H1 (cell line): ENCODE data around the gene TUT7. TPM values are rescaled to one million over a fixed set of nuclear protein-coding genes. Genes with fewer than 3 reads are reported as not detected.
"Not testable (repeated sequence)": the region's sequence is repeated elsewhere in the genome, so short reads cannot be mapped to it uniquely, and the experiment has no call there.

Experiments used
- CTCF ChIA-PET: fragments of 300-600 bp; sonication (Branson Sonifier 250); formaldehyde crosslinking; loops from one replicate; lab custom pipeline; 2021; ENCODE audit not compliant: partially characterized antibody; lab: Charles Lee
- POLR2A ChIA-PET: fragments of 300-600 bp; sonication (Branson Sonifier 250); formaldehyde crosslinking; loops from one replicate; lab custom pipeline; 2021; ENCODE audit warnings: inconsistent platforms; ENCODE audit not compliant: partially characterized antibody; lab: Charles Lee
- DNase-seq, 2 experiments: peaks; one replicate each; pipeline versions ENCODE4 v3.0.0 to v3.0.0-alpha.2; 2010 to 2022; ENCODE audit warnings: low spot score in 2 of 2, low read depth in 1 of 2, mixed read lengths in 1 of 2
- FAIRE-seq: peaks from 2 replicates; lab custom pipeline; 2011; peaks lifted over from hg19 to GRCh38; lab: Jason Lieb, UNC
- H2AFZ ChIP-seq: 2 replicates; pipeline ENCODE4 v1.8.1; 2012; ENCODE audit warnings: low read length, inconsistent platforms
- H2AK5ac ChIP-seq: 2 replicates; pipeline ENCODE4 v1.6.1; 2013; ENCODE audit warnings: low read depth, low read length
- H2BK120ac ChIP-seq: replicated peaks from 2 replicates; pipeline ENCODE3; 2013; ENCODE audit warnings: low read depth, low read length, inconsistent platforms
- H2BK12ac ChIP-seq: 2 replicates; pipeline ENCODE4 v1.6.1; 2013; ENCODE audit warnings: low read depth, low read length
- H2BK15ac ChIP-seq: 2 replicates; pipeline ENCODE4 v1.6.1; 2013; ENCODE audit warnings: low read length
- H2BK20ac ChIP-seq: 2 replicates; pipeline ENCODE4 v1.6.1; 2013; ENCODE audit warnings: low read length
- H2BK5ac ChIP-seq: 2 replicates; pipeline ENCODE4 v1.6.1; 2013; ENCODE audit warnings: low read depth, low read length
- H3K14ac ChIP-seq: 2 replicates; pipeline ENCODE4 v1.6.1; 2013; ENCODE audit warnings: inconsistent platforms; ENCODE audit not compliant: insufficient read length
- H3K18ac ChIP-seq: 2 replicates; pipeline ENCODE4 v1.6.1; 2013; ENCODE audit warnings: low read length; ENCODE audit errors: extremely low read depth
- H3K23ac ChIP-seq: 2 replicates; pipeline ENCODE4 v1.6.1; 2013; ENCODE audit warnings: inconsistent platforms; ENCODE audit not compliant: insufficient read length
- H3K23me2 ChIP-seq: 2 replicates; pipeline ENCODE4 v1.6.1; 2013; ENCODE audit warnings: low read depth, low read length
- H3K27ac ChIP-seq: 2 replicates; pipeline ENCODE4 v1.6.1; 2011; ENCODE audit warnings: low read depth, low read length, inconsistent platforms
- H3K27me3 ChIP-seq, 4 experiments: replicated peaks in 1 of 4; 1 replicate in 1 of 4; 2 replicates in 3 of 4; pipeline versions ENCODE4 v1.6.1 to v1.8.1; 2011 to 2013; ENCODE audit warnings: low read length in 3 of 4, mild to moderate bottlenecking in 3 of 4, inconsistent platforms in 2 of 4, mixed read lengths in 2 of 4, moderate library complexity in 1 of 4; ENCODE audit not compliant: control insufficient read depth in 3 of 4, insufficient read depth in 3 of 4; ENCODE audit errors: extremely low read depth in 1 of 4
- H3K36me3 ChIP-seq, 4 experiments: 2 replicates each; pipeline versions ENCODE4 v1.6.1 to v1.8.1; 2011 to 2013; ENCODE audit warnings: mild to moderate bottlenecking in 4 of 4, low read length in 3 of 4, moderate library complexity in 2 of 4, control low read depth in 1 of 4, inconsistent platforms in 1 of 4; ENCODE audit not compliant: insufficient read depth in 4 of 4, control insufficient read depth in 2 of 4
- H3K4ac ChIP-seq: replicated peaks from 2 replicates; pipeline ENCODE3; 2013; ENCODE audit warnings: low read length, low read depth, mixed read lengths, inconsistent platforms; ENCODE audit not compliant: insufficient read length
- H3K4me1 ChIP-seq, 4 experiments: replicated peaks in 1 of 4; 1 replicate in 1 of 4; 2 replicates in 3 of 4; pipeline versions ENCODE4 v1.6.1 to v1.8.1; 2011 to 2013; ENCODE audit warnings: low read length in 3 of 4, inconsistent platforms in 2 of 4, mixed read lengths in 1 of 4; ENCODE audit not compliant: insufficient read depth in 4 of 4, control insufficient read depth in 3 of 4
- H3K4me2 ChIP-seq, 2 experiments: 2 replicates each; pipeline versions ENCODE4 v1.6.1 to v1.8.1; 2011 to 2013; ENCODE audit warnings: low read depth in 2 of 2, low read length in 2 of 2, control low read depth in 1 of 2, inconsistent platforms in 1 of 2, mild to moderate bottlenecking in 1 of 2; ENCODE audit not compliant: insufficient read depth in 1 of 2
- H3K4me3 ChIP-seq, 4 experiments: fragments of 200-600, 300-600 bp in 1 of 4; sonication (generic), shearing (Covaris generic), sonication (Bioruptor Twin) in 1 of 4; 2 replicates each; pipeline versions ENCODE4 v1.5.1 to v1.8.1; 2011 to 2016; ENCODE audit warnings: low read length in 4 of 4, low read depth in 3 of 4, control low read depth in 2 of 4, inconsistent platforms in 2 of 4, mild to moderate bottlenecking in 2 of 4, mixed read lengths in 1 of 4, moderate library complexity in 1 of 4; ENCODE audit not compliant: insufficient read depth in 2 of 4; ENCODE audit errors: extremely low read depth in 1 of 4
- H3K56ac ChIP-seq: replicated peaks from 2 replicates; pipeline ENCODE3; 2013; ENCODE audit warnings: low read depth, mild to moderate bottlenecking, mixed read lengths, low read length, inconsistent platforms; ENCODE audit not compliant: insufficient read length
- H3K79me1 ChIP-seq: 2 replicates; pipeline ENCODE4 v1.6.1; 2013; ENCODE audit warnings: low read depth, low read length, control low read depth
- H3K79me2 ChIP-seq, 2 experiments: 2 replicates each; pipeline versions ENCODE4 v1.6.1 to v1.8.1; 2012 to 2013; ENCODE audit warnings: low read length in 2 of 2, mild to moderate bottlenecking in 2 of 2, inconsistent platforms in 1 of 2; ENCODE audit not compliant: insufficient read depth in 2 of 2, control insufficient read depth in 1 of 2
- H3K9ac ChIP-seq, 4 experiments: replicated peaks in 1 of 4; 1 replicate in 1 of 4; 2 replicates in 3 of 4; pipeline versions ENCODE4 v1.6.1 to v1.8.1; 2011 to 2013; ENCODE audit warnings: low read depth in 3 of 4, low read length in 3 of 4, control low read depth in 2 of 4, mild to moderate bottlenecking in 2 of 4, moderate library complexity in 2 of 4, inconsistent platforms in 1 of 4; ENCODE audit errors: extremely low read depth in 1 of 4
- H3K9me3 ChIP-seq, 2 experiments: 2 replicates each; pipeline versions ENCODE4 v1.6.1 to v1.8.1; 2012 to 2013; ENCODE audit warnings: mild to moderate bottlenecking in 2 of 2, moderate library complexity in 2 of 2, control low read depth in 1 of 2, inconsistent platforms in 1 of 2, low read depth in 1 of 2, low read length in 1 of 2, mixed read lengths in 1 of 2; ENCODE audit not compliant: insufficient read depth in 2 of 2
- H4K20me1 ChIP-seq, 2 experiments: replicated peaks in 1 of 2; 2 replicates each; pipeline versions ENCODE3 to v1.8.1; 2011 to 2013; ENCODE audit warnings: inconsistent platforms in 2 of 2, low read length in 2 of 2, mild to moderate bottlenecking in 1 of 2; ENCODE audit not compliant: insufficient read depth in 2 of 2, control insufficient read depth in 1 of 2
- H4K5ac ChIP-seq: 2 replicates; pipeline ENCODE4 v1.6.1; 2013; ENCODE audit warnings: low read length, low read depth, mixed read lengths, inconsistent platforms; ENCODE audit not compliant: insufficient read length
- H4K8ac ChIP-seq: 2 replicates; pipeline ENCODE4 v1.8.0; 2013; ENCODE audit warnings: mild to moderate bottlenecking, moderate library complexity, low read length, inconsistent platforms; ENCODE audit not compliant: insufficient read depth; ENCODE audit errors: extremely low read depth
- H4K91ac ChIP-seq: replicated peaks from 2 replicates; pipeline ENCODE3; 2013; ENCODE audit warnings: low read length, mixed read lengths, inconsistent platforms; ENCODE audit not compliant: insufficient read length
- WGBS, 2 experiments: shearing (Covaris generic) in 1 of 2; methylation state at CpG; one replicate each; pipeline versions ENCODE4 v1.1.6 to v1.1.7; 2013 to 2015; ENCODE audit warnings: low lambda C conversion rate in 2 of 2, mixed read lengths in 2 of 2, inconsistent platforms in 1 of 2, low coverage in 1 of 2, missing lambda C conversion rate in 1 of 2; ENCODE audit not compliant: insufficient replicate concordance in 2 of 2, insufficient coverage in 1 of 2, insufficient read length in 1 of 2; ENCODE audit errors: extremely low coverage in 1 of 2, missing lambda C conversion rate in 1 of 2; 5-methylcytosine and 5-hydroxymethylcytosine counted together
- polyA plus RNA-seq, 7 experiments: library from polyadenylated mRNA; depleted of rRNA in 3 of 7; stranded (reverse) in 5 of 7; unstranded in 2 of 7; fragments of >200 nt in 5 of 7; fragments of 200-250 nt in 2 of 7; gene quantifications; 1 replicate in 5 of 7; 2 replicates in 1 of 7; 4 replicates in 1 of 7; pipeline versions ENCODE4 v1.2.1 to v1.2.3, GENCODE V29; 2011 to 2013; ENCODE audit warnings: missing spikeins in 2 of 7, mixed read lengths in 2 of 7
- total RNA-seq: library from RNA; stranded (reverse); fragmentation: NEBNext Ultra II Directional; extraction: Animal tissue kit (Norgen Biotek cat#: 25700); gene quantifications from 2 replicates; pipeline ENCODE4 v1.2.1, GENCODE V29; 2021

The TUT7 gene
- total and polyA plus RNA-seq, 2 of the 8 experiments (the other 6 are each of a cell fraction or from before 2014, with no cell fraction given), result 4.8 to 19.3 TPM

GRCh38 chr9:86390184-86390583 lies 36.0 kb upstream of the TUT7 start:
- H3K36me3 ChIP-seq, H3K18ac ChIP-seq, H4K20me1 ChIP-seq, H3K56ac ChIP-seq, H2BK5ac ChIP-seq, H3K79me2 ChIP-seq, H3K79me1 ChIP-seq, H3K27me3 ChIP-seq, H3K23me2 ChIP-seq, H2BK12ac ChIP-seq, H4K8ac ChIP-seq, H3K27ac ChIP-seq, H3K4me1 ChIP-seq, CTCF ChIA-PET, DNase-seq, H3K23ac ChIP-seq, H2AK5ac ChIP-seq, H4K91ac ChIP-seq, POLR2A ChIA-PET, H3K4me2 ChIP-seq, H2BK120ac ChIP-seq, H4K5ac ChIP-seq, H2BK15ac ChIP-seq, H3K4me3 ChIP-seq, FAIRE-seq, H3K9ac ChIP-seq, H2BK20ac ChIP-seq, H3K9me3 ChIP-seq, H3K14ac ChIP-seq, H3K4ac ChIP-seq, H2AFZ ChIP-seq: not testable (repeated sequence)
- 86% methylated on average over 4 of the region's 4 CpGs; no CpG with 5 or more reads in 1 of the 2 experiments for WGBS, 2 experiments
